Fibroblast of lung (primary cell): Measurements from ENCODE around the gene ANO6.

Experiments used
- CTCF ChIP-seq, 2 donors: IDR thresholded peaks in 1 of 2; conservative IDR thresholded peaks in 1 of 2; 1 replicate in 1 of 2; 2 replicates in 1 of 2; pipeline ENCODE4 v1.5.1; 2011 to 2012; ENCODE audit warnings: low read length in 2 of 2, control low read depth in 1 of 2, inconsistent platforms in 1 of 2, low read depth in 1 of 2, mild to moderate bottlenecking in 1 of 2
- EZH2 ChIP-seq: IDR thresholded peaks from 2 replicates; pipeline ENCODE4 v1.5.1; 2012; ENCODE audit warnings: low read length, control low read depth, mild to moderate bottlenecking; ENCODE audit errors: missing control alignments

- TF ChIP-seq EZH2 (no peak), CTCF (conservative IDR thresholded peaks at IDR 0.05 in 1 of 2, IDR thresholded peaks at IDR 0.05 in 1 of 2; ENCODE audit: low read depth in 1 of 2, low read length in 2 of 2) (no peak)
Measured at GRCh38 chr12:45290216-45290605, 74.3 kb downstream of the ANO6 start.
